ENCODE data around the gene RHOT2.

GRCh38 chr16:694863-695354, 27.0 kb downstream of the RHOT2 start:
- TF ChIP-seq EZH2 (IDR thresholded peaks at IDR 0.05; ENCODE audit: borderline replicate concordance, low read length) (no peak), CTCF (conservative IDR thresholded peaks at IDR 0.05 in 1 of 2, IDR thresholded peaks at IDR 0.05 in 1 of 2; ENCODE audit: extremely low read depth in 1 of 2, insufficient read depth in 1 of 2, low read depth in 1 of 2, low read length in 2 of 2) (no peak)
